NCI-H2196 treated with DMSO at 0.1 percent for 48 hours (cell line): ENCODE results near the gene OR14A2.
A peak's percentile ranks its signal among the peaks of the same experiment; 100 is the strongest.
"Not testable (repeated sequence)": the region's sequence is repeated elsewhere in the genome, so short reads cannot be mapped to it uniquely, and the experiment has no call there.

Experiments used
- DNase-seq: peaks from one replicate; lab custom pipeline; 2025; ENCODE audit not compliant: unreplicated experiment; lab: John Stamatoyannopoulos, UW

OR14A2 gene

DNA sequence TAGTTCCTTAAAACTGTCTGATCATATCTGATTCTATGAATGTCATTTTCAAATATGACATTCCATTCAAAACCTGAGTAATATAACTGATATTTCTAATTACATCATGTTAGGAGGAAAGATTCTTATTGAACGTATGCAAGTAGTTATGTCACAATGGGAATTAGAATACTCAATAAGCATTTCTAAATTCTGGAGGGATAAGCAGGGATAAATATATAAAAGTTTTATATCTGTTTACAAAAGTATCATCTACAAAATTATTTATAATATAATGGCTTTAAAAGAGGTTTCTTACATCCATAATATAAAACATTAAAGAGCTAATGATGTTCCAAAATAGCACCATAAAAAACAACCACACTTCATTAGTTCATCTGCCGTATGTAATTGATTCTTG lies at the start of gene OR14A2:
Gene OR14A2, minus strand, starts transcription at position 101 of the 400 bp plus-strand sequence.
- DNase-seq: no peak

DNA sequence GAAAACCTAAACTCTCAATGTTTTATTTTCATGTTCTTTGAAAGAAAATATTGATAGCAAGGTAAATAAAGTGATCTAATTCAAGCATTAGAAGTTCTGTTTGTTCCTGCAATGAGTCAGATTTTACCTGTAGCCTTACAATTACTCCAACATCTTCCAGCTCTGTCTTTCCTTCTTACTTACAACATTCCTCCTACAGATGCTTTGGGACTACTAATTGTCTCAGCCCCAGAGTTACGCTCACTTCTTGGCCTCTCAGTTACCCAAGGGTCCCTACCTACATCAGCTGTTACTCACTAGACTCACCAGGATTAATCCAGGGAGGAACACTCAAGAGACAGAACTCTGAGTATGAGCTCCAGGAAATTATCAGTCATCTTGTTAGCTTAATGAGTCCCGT lies 49.6 kb upstream of the OR14A2 start:
- DNase-seq: no peak

DNA sequence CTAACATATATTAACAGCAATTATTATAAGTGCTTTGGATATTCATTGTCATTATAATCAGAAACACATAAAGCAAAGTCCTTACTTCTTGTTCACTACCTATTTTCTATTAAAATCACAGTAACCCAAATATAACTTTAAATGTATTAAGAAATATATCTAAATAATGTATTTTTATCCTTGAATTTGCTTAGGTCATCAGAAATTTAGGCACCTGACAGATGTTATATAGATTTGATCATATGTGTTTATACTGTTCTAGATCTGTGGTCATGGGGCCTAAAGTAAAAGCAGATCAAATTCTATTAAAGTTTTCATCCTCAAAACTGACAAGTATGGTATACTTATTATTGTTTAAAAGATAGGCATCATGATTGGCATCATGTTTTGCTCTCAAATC lies 21.7 kb upstream of the OR14A2 start:
- no peak for DNase-seq

- DNase-seq: no peak
Measured at GRCh38 chr1:247760456-247760855, 12.5 kb upstream of the OR14A2 start, which contains the start of gene OR1C1. Gene OR1C1, minus strand, starts transcription at chr1:247760556. Its CDS starts 2,150 bp downstream, at chr1:247758406.

GRCh38 chr1:247754311-247754710 lies 6.4 kb upstream of the OR14A2 start:
- DNase-seq: not testable (repeated sequence)

GRCh38 chr1:247749870-247750269 lies 1.9 kb upstream of the OR14A2 start:
- no peak for DNase-seq

GRCh38 chr1:247747616-247748015 lies 325 bp downstream of the OR14A2 start:
- no peak for DNase-seq

- no peak for DNase-seq
Measured at GRCh38 chr1:247746391-247746935, 1.5 kb downstream of the OR14A2 start.

- DNase-seq: not testable (repeated sequence)
Measured at GRCh38 chr1:247742215-247742760, 5.7 kb downstream of the OR14A2 start.

GRCh38 chr1:247741756-247742155 lies 6.2 kb downstream of the OR14A2 start:
- DNase-seq: no peak

DNA sequence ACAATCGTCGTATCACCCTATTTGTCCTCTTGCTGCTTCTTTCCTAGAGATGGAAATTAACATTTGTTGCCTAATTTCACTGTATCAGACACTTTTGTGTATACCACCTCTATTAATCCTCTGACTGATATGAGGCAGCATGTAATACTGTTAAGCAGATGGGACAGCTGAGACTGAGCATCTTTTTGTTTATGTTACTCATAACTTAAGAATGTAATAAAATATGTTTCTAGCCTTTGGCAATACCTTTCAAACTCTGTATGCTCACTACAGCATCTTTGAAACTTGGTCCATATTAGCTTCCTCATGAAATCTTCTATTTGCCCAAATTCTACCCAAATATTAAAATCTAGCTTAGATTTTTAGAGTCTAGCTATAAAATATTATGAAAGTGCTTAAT lies 7.2 kb downstream of the OR14A2 start:
- no peak for DNase-seq

- DNase-seq: no peak
Measured at GRCh38 chr1:247738315-247738714, 9.6 kb downstream of the OR14A2 start, which contains the start of gene OR14K1. Gene OR14K1, plus strand, starts transcription at chr1:247738615. Its CDS starts 0 bp downstream, at chr1:247738615.

GRCh38 chr1:247721222-247721621 lies 26.7 kb downstream of the OR14A2 start:
- DNase-seq: no peak

- DNase-seq: no peak
Measured at GRCh38 chr1:247716546-247716945, 31.4 kb downstream of the OR14A2 start, which contains the start of gene OR6F1. Gene OR6F1, minus strand, starts transcription at chr1:247716646. Its CDS starts 3,891 bp downstream, at chr1:247712755.

DNA sequence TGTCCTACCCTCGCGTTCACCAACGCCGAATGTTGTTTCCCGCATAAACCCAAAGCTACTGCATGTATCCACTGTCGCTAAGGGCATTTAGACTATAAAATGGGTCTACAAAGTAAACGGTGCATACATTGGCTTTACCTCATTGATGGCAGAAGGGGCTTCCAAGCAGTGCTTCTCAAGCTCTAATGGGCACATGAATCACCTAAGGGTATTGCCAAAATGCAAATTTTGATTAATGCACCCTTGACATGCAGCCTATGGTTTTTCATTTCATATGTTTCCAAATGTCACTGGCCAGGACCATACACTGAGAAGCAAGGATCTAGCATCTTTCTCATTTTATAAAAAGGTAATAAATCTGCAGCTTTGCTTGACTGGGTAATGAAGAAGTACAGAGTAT lies 34.2 kb downstream of the OR14A2 start:
- DNase-seq: no peak

- not testable (repeated sequence) for DNase-seq
Measured at GRCh38 chr1:247710681-247711080, 37.3 kb downstream of the OR14A2 start.

DNA sequence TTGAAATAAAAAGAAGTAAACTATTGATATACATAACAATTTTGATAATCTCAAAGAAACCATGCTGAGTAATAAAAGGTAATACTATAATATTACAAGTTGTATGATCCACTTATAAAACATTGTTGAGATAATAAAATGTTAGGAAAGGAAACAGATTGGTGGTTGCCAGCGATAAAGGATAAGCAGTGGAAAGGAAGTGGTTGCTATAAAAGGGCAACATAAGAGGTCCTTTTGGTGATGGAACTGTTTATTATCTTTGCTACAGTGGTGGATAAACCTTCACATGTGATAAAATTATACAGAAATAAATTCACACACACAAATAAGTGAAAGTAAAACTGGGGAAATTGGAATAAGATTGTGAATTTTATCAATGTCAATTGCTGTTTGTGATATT lies 46.6 kb downstream of the OR14A2 start:
- no peak for DNase-seq

GRCh38 chr1:247681288-247681897 lies 66.5 kb downstream of the OR14A2 start:
- peak; percentile 0 for DNase-seq

GRCh38 chr1:247680171-247680570 lies 67.8 kb downstream of the OR14A2 start:
- DNase-seq: no peak

DNA sequence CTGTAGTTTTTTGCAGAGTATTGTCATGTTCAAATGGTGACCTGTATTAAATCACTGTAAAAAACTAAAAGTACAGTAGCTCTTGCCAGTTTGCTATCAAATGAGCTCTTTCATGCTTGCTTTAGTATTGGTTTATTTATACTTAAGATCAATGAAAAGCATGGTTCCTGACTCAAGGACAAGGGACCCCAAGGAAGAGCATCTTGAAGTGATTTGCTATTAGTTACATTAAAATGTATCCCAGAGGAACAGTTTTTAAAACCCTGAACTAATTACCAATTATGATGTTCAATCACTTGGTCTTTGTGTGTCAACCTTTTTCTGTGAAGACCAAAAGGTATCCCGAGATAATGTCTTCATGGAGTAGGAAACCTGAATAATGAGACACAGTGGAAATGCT lies 68.3 kb downstream of the OR14A2 start, which contains the start of gene OR13G1:
Gene OR13G1, minus strand, starts transcription at position 101 of the 400 bp plus-strand sequence. CDS start 6,698 bp downstream, outside the sequence.
- DNase-seq: no peak
